ENCODE results near the gene HLA-DRA.
"Not testable (repeated sequence)": the region's sequence is repeated elsewhere in the genome, so short reads cannot be mapped to it uniquely, and the experiment has no call there.

Gene HLA-DRA

DNA sequence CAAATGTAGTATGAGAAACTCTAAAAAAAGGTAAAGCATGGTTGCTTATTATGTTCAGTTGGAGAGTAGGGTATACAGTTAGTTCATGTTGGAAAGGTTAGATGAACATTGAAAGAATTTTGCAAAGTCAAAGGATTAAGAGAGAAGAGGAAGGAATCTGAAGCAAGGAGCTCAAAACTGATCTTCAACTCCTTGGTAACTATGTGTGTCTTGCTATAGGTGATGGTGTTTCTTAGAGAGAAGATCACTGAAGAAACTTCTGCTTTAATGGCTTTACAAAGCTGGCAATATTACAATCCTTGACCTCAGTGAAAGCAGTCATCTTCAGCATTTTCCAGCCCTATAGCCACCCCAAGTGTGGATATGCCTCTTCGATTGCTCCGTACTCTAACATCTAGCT lies 4.7 kb downstream of the HLA-DRA start:
- Histone ChIP-seq H3K36me3 (ENCODE audit: control insufficient read depth, insufficient read depth, low read length) (no peaks in the 10 kb centered on the region), H3K27ac (ENCODE audit: insufficient read depth, low read length, poor library complexity, severe bottlenecking) (no peak overlapping the region), H3K27me3 (replicated peaks; ENCODE audit: control insufficient read depth, insufficient read depth, low read length, poor library complexity, severe bottlenecking) (no peaks in the 10 kb centered on the region), H3K4me3 (ENCODE audit: insufficient read depth, low read depth, low read length, poor library complexity, severe bottlenecking) (no peak overlapping the region), H3K9me3 (ENCODE audit: control insufficient read depth, low read length) (no peaks in the 10 kb centered on the region), H3K4me1 (ENCODE audit: control insufficient read depth, insufficient read depth, low read length, poor library complexity, severe bottlenecking) (no peaks in the 10 kb centered on the region)
- DNase-seq = no peak

DNA sequence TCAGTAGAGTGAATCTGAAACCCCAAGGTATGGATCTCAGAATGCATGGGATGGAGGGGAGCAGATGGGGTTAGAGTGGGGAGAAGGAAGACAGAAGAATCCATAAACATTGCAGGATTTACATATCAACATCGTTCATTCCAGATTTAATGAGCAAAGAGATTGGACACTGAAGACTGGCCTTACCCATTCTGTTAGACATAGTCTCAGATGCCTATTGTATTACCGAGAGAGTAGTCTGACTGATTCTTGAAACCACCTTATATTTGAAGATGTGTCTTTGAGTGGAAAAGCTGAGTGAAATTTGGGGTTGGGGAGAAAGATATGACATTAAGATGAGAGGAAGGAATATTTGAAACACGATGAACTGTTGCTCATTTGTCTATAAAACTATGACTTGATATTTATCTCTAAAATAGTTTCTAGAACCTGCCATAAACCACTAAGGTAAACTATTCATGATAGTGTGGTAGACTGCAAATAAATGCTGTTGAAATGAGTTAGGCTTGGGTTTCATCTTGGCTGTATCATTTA lies 5.7 kb downstream of the HLA-DRA start:
- Histone ChIP-seq H3K27me3 (replicated peaks; ENCODE audit: control insufficient read depth, insufficient read depth, low read length, poor library complexity, severe bottlenecking) (no peaks in the 10 kb centered on the region), H3K36me3 (ENCODE audit: control insufficient read depth, insufficient read depth, low read length) (no peaks in the 10 kb centered on the region), H3K4me3 (ENCODE audit: insufficient read depth, low read depth, low read length, poor library complexity, severe bottlenecking) (no peak overlapping the region), H3K27ac (ENCODE audit: insufficient read depth, low read length, poor library complexity, severe bottlenecking) (no peak overlapping the region), H3K4me1 (ENCODE audit: control insufficient read depth, insufficient read depth, low read length, poor library complexity, severe bottlenecking) (no peaks in the 10 kb centered on the region), H3K9me3 (ENCODE audit: control insufficient read depth, low read length) (no peaks in the 10 kb centered on the region)
- no peak for DNase-seq

DNA sequence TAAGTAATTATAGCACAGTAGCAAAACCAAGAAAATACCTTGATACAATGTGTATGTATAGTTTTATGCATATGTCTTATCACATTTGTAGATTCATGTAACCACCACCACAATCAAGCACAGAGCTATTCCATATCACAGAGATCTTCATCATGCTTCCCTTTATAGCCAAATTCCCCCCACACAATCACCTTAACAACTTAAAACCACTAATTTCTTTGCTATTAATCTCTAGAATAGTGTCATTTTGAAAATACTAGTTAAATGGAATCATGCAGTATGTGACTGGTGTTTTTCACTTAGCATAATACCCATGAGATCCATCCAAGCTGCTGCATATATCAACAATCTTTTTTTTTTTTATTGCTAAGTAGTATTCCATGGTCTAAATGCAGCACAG lies 8.2 kb downstream of the HLA-DRA start:
- H3K27ac ChIP-seq (ENCODE audit: insufficient read depth, low read length, poor library complexity, severe bottlenecking) = no peak overlapping the region
- DNase-seq = no peak
- H3K9me3 ChIP-seq (ENCODE audit: control insufficient read depth, low read length) = no peaks in the 10 kb centered on the region
- no peaks in the 10 kb centered on the region for H3K4me1 ChIP-seq (ENCODE audit: control insufficient read depth, insufficient read depth, low read length, poor library complexity, severe bottlenecking)
- H3K27me3 ChIP-seq (replicated peaks; ENCODE audit: control insufficient read depth, insufficient read depth, low read length, poor library complexity, severe bottlenecking) = no peaks in the 10 kb centered on the region
- no peaks in the 10 kb centered on the region for H3K36me3 ChIP-seq (ENCODE audit: control insufficient read depth, insufficient read depth, low read length)
- H3K4me3 ChIP-seq (ENCODE audit: insufficient read depth, low read depth, low read length, poor library complexity, severe bottlenecking) = no peak overlapping the region

DNA sequence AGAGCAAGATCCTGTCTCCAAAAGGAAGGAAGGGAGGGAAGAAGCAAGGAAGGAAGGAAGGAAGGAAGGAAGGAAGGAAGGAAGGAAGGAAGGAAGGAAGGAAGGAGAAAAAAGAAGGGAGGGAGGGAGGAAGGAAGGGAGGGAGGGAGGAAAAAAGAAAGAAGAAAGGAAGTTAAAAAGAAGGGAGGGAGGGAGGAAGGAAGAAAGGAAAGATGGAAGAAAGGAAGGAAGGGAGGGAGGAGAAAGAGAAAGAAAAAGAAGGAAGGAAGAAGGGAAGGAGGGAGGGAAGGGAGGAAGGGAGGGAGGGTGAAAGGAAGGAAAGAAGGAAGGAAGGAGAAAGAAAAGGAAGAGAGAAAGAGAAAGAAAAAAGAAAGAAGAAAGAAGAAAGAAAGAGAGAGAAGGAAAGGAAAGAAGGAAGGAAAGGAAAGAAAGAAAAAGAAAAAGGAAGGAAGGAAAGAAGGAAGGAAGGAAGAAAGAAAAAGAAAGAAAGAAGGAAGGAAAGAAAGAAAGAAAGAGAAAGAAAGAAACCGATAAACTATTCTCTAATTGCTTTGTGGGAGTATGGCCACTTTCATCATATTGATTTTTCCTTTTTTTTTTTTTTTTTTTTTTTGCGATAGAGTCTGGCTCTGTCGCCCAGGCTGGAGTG lies 9.5 kb downstream of the HLA-DRA start:
- H3K4me3 ChIP-seq (ENCODE audit: insufficient read depth, low read depth, low read length, poor library complexity, severe bottlenecking) = no peak overlapping the region
- H3K27ac ChIP-seq (ENCODE audit: insufficient read depth, low read length, poor library complexity, severe bottlenecking) = no peak overlapping the region
- DNase-seq = no peak
- no peaks in the 10 kb centered on the region for H3K4me1 ChIP-seq (ENCODE audit: control insufficient read depth, insufficient read depth, low read length, poor library complexity, severe bottlenecking)
- no peaks in the 10 kb centered on the region for H3K27me3 ChIP-seq (replicated peaks; ENCODE audit: control insufficient read depth, insufficient read depth, low read length, poor library complexity, severe bottlenecking)
- no peaks in the 10 kb centered on the region for H3K9me3 ChIP-seq (ENCODE audit: control insufficient read depth, low read length)
- H3K36me3 ChIP-seq (ENCODE audit: control insufficient read depth, insufficient read depth, low read length) = no peaks in the 10 kb centered on the region

DNA sequence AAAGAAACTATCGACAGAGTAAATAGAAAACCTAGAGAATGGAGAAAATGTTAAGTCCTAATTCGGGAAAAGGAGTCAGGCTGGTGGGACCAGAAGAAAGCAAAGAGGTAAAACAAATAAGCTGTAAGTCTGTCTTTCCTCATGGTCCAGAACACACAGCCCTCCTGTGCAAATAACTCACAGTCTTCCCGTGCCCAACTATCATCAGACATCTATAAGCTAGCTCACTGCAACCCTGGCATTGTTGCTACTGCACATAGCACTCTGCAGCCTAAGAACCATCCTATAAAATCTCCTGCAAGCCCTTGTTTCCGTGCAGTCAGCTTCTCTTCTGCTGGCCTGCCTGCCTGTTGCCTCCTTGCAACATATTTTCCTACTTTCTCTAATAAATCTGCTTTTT lies 17.4 kb downstream of the HLA-DRA start:
- H3K27me3 ChIP-seq (replicated peaks; ENCODE audit: control insufficient read depth, insufficient read depth, low read length, poor library complexity, severe bottlenecking) = no peaks in the 10 kb centered on the region
- H3K9me3 ChIP-seq (ENCODE audit: control insufficient read depth, low read length) = no peaks in the 10 kb centered on the region
- H3K4me1 ChIP-seq (ENCODE audit: control insufficient read depth, insufficient read depth, low read length, poor library complexity, severe bottlenecking) = no peaks in the 10 kb centered on the region
- H3K4me3 ChIP-seq (ENCODE audit: insufficient read depth, low read depth, low read length, poor library complexity, severe bottlenecking) = no peak overlapping the region
- H3K27ac ChIP-seq (ENCODE audit: insufficient read depth, low read length, poor library complexity, severe bottlenecking) = no peak overlapping the region
- no peak for DNase-seq
- H3K36me3 ChIP-seq (ENCODE audit: control insufficient read depth, insufficient read depth, low read length) = no peaks in the 10 kb centered on the region

DNA sequence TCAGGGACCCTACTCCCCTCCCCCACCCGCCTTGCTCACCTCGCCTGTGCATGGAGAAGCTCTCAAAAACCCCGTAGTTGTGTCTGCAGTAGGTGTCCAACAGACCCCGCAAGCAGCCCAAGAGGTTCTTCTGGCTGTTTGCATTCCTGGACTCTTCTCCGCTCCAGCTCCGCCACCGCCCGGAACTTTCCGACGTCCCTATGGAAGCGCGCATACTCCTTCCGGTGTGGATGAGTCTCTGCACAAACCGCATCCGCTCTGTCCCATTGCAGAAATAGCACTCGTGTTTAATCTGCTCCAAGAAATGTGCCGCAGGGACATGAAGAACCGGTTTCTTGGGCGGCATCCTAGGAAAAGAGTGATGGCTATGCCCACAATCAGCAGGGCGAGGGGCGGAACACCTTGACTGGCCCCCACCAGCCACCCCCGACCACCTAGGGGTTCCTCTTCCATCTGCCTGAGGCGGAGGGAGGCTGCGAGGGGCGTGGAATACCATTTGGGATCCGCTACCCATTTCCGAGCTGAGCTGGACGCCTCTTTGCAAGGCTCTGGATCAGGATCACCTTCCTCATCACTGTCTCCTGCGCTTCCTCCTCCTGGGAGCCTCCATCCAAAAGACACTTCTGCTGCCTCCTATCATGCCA lies 20.2 kb downstream of the HLA-DRA start:
- H3K27me3 ChIP-seq (replicated peaks; ENCODE audit: control insufficient read depth, insufficient read depth, low read length, poor library complexity, severe bottlenecking) = no peaks in the 10 kb centered on the region
- no peaks in the 10 kb centered on the region for H3K9me3 ChIP-seq (ENCODE audit: control insufficient read depth, low read length)
- no peaks in the 10 kb centered on the region for H3K4me1 ChIP-seq (ENCODE audit: control insufficient read depth, insufficient read depth, low read length, poor library complexity, severe bottlenecking)
- H3K27ac ChIP-seq (ENCODE audit: insufficient read depth, low read length, poor library complexity, severe bottlenecking) = no peak overlapping the region
- no peaks in the 10 kb centered on the region for H3K36me3 ChIP-seq (ENCODE audit: control insufficient read depth, insufficient read depth, low read length)
- no peak for DNase-seq
- H3K4me3 ChIP-seq (ENCODE audit: insufficient read depth, low read depth, low read length, poor library complexity, severe bottlenecking) = no peak overlapping the region

DNA sequence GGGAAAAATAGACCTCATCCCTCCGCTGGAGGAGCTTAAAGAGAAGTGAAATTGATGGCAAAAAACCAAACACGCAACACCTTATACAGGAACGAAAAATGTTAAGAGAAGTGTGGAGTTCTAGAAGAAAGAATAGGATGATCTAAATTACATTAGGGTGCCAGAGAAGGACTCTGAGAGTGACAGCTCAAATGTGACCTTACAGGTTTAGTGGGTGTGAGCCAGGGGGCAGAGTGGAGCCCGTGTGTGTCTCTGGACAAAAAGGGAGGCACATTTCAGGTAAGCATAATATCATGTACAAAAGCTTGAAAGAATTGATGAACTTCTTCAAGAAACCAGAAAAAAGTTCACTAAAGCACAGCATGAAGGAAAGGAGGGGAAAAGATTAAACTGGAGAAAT lies 20.8 kb downstream of the HLA-DRA start:
- Histone ChIP-seq H3K9me3 (ENCODE audit: control insufficient read depth, low read length) (no peaks in the 10 kb centered on the region), H3K27ac (ENCODE audit: insufficient read depth, low read length, poor library complexity, severe bottlenecking) (no peak overlapping the region), H3K4me1 (ENCODE audit: control insufficient read depth, insufficient read depth, low read length, poor library complexity, severe bottlenecking) (no peaks in the 10 kb centered on the region), H3K36me3 (ENCODE audit: control insufficient read depth, insufficient read depth, low read length) (no peaks in the 10 kb centered on the region), H3K4me3 (ENCODE audit: insufficient read depth, low read depth, low read length, poor library complexity, severe bottlenecking) (no peak overlapping the region), H3K27me3 (replicated peaks; ENCODE audit: control insufficient read depth, insufficient read depth, low read length, poor library complexity, severe bottlenecking) (no peaks in the 10 kb centered on the region)
- DNase-seq = no peak

DNA sequence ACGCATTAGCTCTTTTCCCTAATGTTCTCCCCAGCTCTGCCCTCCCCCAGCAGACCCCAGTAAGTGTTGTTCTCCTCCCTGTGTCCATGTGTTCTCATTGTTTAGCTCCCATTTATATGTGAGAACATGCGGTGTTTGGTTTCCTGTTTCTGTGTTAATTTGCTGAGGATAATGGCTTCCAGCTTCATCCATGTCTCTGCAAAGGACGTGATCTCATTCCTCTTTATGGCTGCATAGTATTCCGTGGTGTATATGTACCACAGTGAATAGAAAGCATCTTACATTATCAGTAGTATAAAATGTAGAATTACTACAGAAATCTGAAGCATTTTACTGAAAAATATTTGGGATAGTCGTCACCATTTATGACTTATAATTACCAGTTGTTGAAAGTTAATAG lies 21.8 kb downstream of the HLA-DRA start:
- Histone ChIP-seq H3K27ac (ENCODE audit: insufficient read depth, low read length, poor library complexity, severe bottlenecking) (no peak overlapping the region), H3K9me3 (ENCODE audit: control insufficient read depth, low read length) (no peaks in the 10 kb centered on the region), H3K27me3 (replicated peaks; ENCODE audit: control insufficient read depth, insufficient read depth, low read length, poor library complexity, severe bottlenecking) (no peaks in the 10 kb centered on the region), H3K36me3 (ENCODE audit: control insufficient read depth, insufficient read depth, low read length) (no peaks in the 10 kb centered on the region), H3K4me1 (ENCODE audit: control insufficient read depth, insufficient read depth, low read length, poor library complexity, severe bottlenecking) (no peaks in the 10 kb centered on the region), H3K4me3 (ENCODE audit: insufficient read depth, low read depth, low read length, poor library complexity, severe bottlenecking) (no peak overlapping the region)
- DNase-seq = no peak

DNA sequence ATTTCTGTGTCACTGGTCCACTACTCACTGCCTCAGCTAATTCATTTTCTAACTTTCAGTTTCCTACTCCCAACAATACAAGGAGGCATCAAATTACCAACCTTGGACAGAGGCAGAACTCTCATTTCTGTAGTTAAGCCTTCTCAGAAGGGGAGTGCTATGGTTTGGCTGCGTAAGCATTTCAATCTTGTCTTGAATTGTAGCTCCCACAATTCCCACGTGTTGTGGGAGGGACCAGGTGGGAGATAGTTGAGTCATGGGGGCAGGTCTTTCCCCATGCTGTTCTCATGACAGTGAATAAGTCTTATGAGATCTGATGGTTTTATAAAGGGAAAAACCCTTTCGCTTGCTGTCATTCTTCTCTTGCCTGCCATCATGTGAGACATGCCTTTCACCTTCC lies 22.9 kb downstream of the HLA-DRA start:
- no peaks in the 10 kb centered on the region for H3K9me3 ChIP-seq (ENCODE audit: control insufficient read depth, low read length)
- H3K4me3 ChIP-seq (ENCODE audit: insufficient read depth, low read depth, low read length, poor library complexity, severe bottlenecking) = no peak overlapping the region
- no peak overlapping the region for H3K27ac ChIP-seq (ENCODE audit: insufficient read depth, low read length, poor library complexity, severe bottlenecking)
- no peaks in the 10 kb centered on the region for H3K27me3 ChIP-seq (replicated peaks; ENCODE audit: control insufficient read depth, insufficient read depth, low read length, poor library complexity, severe bottlenecking)
- no peaks in the 10 kb centered on the region for H3K36me3 ChIP-seq (ENCODE audit: control insufficient read depth, insufficient read depth, low read length)
- no peak for DNase-seq
- no peaks in the 10 kb centered on the region for H3K4me1 ChIP-seq (ENCODE audit: control insufficient read depth, insufficient read depth, low read length, poor library complexity, severe bottlenecking)

DNA sequence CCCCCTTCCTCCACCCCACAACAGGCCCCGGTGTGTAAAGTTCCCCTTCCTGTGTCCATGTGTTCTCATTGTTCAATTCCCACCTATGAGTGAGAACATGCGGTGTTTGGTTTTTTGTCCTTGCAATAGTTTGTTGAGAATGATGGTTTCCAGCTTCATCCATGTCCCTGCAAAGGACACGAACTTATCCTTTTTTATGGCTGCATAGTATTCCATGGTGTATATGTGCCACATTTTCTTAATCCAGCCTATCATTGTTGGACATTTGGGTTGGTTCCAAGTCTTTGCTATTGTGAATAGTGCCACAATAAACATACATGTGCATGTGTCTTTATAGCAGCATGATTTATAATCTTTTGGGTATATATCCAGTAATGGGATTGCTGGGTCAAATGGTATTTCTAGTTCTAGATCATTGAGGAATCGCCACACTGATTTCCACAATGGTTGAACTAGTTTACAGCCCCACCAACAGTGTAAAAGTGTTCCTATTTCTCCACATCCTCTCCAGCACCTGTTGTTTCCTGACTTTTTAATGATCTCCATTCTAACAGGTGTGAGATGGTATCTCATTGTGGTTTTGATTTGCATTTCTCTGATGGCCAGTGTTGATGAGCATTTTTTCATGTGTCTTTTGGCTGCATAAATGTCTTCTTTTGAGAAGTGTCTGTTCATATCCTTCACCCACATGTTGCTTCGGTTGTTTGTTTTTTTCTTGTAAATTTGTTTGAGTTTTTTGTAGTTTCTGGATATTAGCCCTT lies 28.2 kb downstream of the HLA-DRA start:
- H3K4me1 ChIP-seq (ENCODE audit: control insufficient read depth, insufficient read depth, low read length, poor library complexity, severe bottlenecking); H3K27me3 ChIP-seq (replicated peaks; ENCODE audit: control insufficient read depth, insufficient read depth, low read length, poor library complexity, severe bottlenecking); H3K27ac ChIP-seq (ENCODE audit: insufficient read depth, low read length, poor library complexity, severe bottlenecking); DNase-seq; H3K9me3 ChIP-seq (ENCODE audit: control insufficient read depth, low read length); H3K4me3 ChIP-seq (ENCODE audit: insufficient read depth, low read depth, low read length, poor library complexity, severe bottlenecking); H3K36me3 ChIP-seq (ENCODE audit: control insufficient read depth, insufficient read depth, low read length): not testable (repeated sequence)
